ENCODE results near the gene DCAF12L2. TPM values are rescaled to one million over a fixed set of nuclear protein-coding genes. Genes with fewer than 3 reads are reported as not detected.
"Not testable (repeated sequence)": the region's sequence is repeated elsewhere in the genome, so short reads cannot be mapped to it uniquely, and the experiment has no call there.

The DCAF12L2 gene
- 0.11 TPM for total RNA-seq
- long read RNA-seq = 0 reads

DNA sequence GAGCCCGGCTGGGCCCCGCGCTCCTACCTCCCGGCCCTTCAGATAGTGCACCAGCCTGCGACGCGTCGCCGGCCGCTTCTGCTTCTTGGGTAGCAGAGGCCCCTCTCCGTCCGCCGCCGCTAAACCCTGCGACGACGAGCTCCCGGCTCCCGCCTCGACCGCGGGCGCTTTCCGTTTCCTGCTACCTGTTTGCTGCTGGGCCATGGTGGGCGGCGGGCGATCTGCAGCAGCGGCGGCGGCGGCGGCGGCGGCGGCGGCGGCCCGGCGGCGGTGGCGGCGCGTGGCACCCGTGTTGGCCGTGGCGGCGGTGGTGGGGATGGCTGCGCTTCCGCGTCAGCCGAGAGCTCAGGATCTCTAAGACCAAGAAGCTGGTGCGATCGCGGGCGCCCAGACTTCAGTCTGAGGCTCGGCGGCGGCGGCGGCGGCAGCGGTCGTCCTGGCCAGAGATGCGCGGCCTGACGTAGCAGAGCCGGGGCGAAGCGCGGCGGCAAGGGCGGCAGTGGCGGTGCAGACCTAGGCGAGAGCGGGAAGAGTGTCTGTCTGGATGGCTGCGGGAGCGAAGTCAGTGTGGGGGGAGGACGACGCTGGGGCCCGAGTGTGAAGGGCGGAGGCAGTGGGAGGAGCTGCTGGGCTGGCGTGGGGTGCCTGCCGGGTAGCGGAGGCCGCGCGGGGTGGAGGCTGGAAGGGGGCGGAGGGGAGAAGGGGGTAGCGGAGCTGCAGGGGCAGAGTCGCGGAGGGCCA lies at the start of gene DCAF12L2:
DCAF12L2 (minus strand) TSS at position 569 of the 741 bp plus-strand sequence; CDS start at position 204, 365 bp downstream.
- H3K27ac ChIP-seq (replicated peaks) = no peak within 1 kb of the TSS
- intact Hi-C loops (cut with micrococcal nuclease) = no loop called here
- DNase-seq = peak; percentile 13

DNA sequence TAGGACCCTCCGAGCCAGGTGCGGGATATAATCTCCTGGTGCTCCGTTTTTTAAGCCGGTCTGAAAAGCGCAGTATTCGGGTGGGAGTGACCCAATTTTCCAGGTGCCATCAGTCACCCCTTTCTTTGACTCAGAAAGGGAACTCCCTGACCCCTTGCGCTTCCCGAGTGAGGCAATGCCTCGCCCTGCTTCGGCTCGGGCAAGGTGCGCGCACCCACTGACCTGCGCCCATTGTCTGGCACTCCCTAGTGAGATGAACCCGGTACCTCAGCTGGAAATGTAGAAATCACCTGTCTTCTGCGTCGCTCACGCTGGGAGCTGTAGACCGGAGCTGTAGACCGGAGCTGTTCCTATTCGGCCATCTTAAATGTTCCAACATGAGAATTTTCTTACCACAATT lies 24.8 kb upstream of the DCAF12L2 start:
- DNase-seq; H3K4me3 ChIP-seq; H3K36me3 ChIP-seq; H3K27me3 ChIP-seq (ENCODE audit: low read depth); H3K4me1 ChIP-seq; H3K9me3 ChIP-seq (replicated peaks); H3K27ac ChIP-seq (replicated peaks); intact Hi-C loops (cut with micrococcal nuclease): not testable (repeated sequence)

More for the DNA sequence above, at the start of gene DCAF12L2:
- no peaks in the 10 kb centered on the region for H3K36me3 ChIP-seq
- no peaks in the 10 kb centered on the region for H3K9me3 ChIP-seq (replicated peaks)
- TF ChIP-seq, protein P1, sequence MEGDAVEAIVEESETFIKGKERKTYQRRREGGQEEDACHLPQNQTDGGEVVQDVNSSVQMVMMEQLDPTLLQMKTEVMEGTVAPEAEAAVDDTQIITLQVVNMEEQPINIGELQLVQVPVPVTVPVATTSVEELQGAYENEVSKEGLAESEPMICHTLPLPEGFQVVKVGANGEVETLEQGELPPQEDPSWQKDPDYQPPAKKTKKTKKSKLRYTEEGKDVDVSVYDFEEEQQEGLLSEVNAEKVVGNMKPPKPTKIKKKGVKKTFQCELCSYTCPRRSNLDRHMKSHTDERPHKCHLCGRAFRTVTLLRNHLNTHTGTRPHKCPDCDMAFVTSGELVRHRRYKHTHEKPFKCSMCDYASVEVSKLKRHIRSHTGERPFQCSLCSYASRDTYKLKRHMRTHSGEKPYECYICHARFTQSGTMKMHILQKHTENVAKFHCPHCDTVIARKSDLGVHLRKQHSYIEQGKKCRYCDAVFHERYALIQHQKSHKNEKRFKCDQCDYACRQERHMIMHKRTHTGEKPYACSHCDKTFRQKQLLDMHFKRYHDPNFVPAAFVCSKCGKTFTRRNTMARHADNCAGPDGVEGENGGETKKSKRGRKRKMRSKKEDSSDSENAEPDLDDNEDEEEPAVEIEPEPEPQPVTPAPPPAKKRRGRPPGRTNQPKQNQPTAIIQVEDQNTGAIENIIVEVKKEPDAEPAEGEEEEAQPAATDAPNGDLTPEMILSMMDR (IDR thresholded peaks at IDR 0.05; ENCODE audit: borderline replicate concordance) = no peak
- peaks cover 17% of the 10 kb centered on the region for H3K27me3 ChIP-seq (ENCODE audit: low read depth)
- H3K4me3 ChIP-seq = peak within 1 kb of the TSS; percentile 56
- no peaks in the 10 kb centered on the region for H3K4me1 ChIP-seq

DNA sequence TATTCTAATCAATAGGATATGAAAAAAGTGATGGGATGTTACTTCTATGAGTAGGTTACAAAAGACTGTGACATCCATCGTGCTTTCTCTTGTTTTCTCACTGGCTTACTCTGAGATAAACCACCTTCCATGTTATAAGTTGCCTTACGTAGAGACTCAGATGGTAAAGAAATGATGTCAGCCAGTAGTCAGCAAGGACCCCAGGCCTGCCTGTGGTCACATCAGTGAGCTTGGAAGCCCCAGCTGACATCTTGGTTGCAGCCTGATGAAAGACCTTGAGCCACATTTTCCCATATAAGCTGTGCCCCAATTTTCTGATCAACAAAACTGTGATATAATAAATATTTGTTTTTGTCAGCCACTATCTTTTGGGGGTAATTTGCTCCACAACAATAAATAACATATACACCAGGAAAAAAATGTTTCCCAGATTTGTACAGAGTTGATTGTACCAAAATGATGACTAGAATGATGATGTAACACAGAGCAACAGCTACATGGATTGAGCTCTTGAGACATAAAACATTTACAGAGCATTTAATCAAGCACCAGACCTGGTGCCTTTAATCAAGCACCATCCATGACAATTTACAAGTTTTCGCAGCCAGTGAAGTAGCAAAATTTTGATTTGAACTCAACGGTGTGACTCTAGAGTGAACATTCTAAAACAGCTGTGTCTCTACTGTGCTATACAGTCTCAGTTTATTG lies 11.2 kb upstream of the DCAF12L2 start:
- H3K9me3 ChIP-seq (replicated peaks) = no peaks in the 10 kb centered on the region
- no peaks in the 10 kb centered on the region for H3K27me3 ChIP-seq (ENCODE audit: low read depth)
- H3K4me3 ChIP-seq = no peak overlapping the region
- TF ChIP-seq, protein P1 (IDR thresholded peaks at IDR 0.05; ENCODE audit: borderline replicate concordance) = no peak
- H3K27ac ChIP-seq (replicated peaks) = no peak overlapping the region
- DNase-seq = no peak
- no peaks in the 10 kb centered on the region for H3K36me3 ChIP-seq
- H3K4me1 ChIP-seq = no peaks in the 10 kb centered on the region
- intact Hi-C loops (cut with micrococcal nuclease) = no loop called here

DNA sequence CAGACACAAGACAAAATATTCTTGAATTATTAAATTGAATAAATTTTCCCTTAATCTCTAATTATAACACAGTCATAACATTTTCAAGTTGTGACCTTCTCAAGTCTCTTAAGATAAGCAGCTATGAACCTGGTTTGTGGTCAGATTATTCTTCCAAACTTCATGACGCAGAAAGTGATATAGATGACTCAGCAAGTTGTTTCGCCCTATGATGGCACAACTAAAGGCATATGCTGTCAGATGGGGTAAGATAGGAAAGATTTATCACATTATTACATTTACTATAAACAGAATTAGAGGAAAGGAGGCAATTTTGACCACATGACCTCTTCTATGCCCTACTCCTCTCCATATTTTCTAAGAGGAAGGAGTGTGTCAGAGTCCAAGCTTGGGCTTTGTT lies 4.6 kb upstream of the DCAF12L2 start:
- Histone ChIP-seq H3K36me3 (no peaks in the 10 kb centered on the region), H3K4me3 (no peak overlapping the region), H3K4me1 (no peaks in the 10 kb centered on the region), H3K27me3 (ENCODE audit: low read depth) (peaks cover 12% of the 10 kb centered on the region), H3K9me3 (replicated peaks) (no peaks in the 10 kb centered on the region), H3K27ac (replicated peaks) (no peak overlapping the region)
- no peak for DNase-seq
- TF ChIP-seq, protein P1 (IDR thresholded peaks at IDR 0.05; ENCODE audit: borderline replicate concordance) = no peak
- intact Hi-C loops (cut with micrococcal nuclease) = no loop called here

DNA sequence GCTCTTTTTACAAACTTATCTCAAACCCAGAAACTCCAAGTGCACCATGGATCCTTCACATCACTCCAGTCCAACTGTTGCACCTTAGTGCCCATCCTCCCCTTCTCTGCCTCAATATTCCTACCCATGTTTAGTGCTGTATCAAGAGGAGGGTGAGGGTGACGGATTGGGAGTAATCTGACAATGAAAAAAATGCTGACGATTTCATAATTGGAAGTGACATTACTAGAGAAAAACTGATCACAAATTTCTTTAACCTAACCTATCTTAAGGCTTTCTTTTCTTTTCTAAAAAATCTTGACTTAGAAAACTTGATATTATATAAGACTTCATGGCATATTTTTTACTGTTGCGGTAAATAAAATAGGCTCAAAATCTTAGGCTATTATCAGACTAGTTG lies 1.5 kb upstream of the DCAF12L2 start:
- Histone ChIP-seq H3K9me3 (replicated peaks) (no peaks in the 10 kb centered on the region), H3K36me3 (no peaks in the 10 kb centered on the region), H3K4me3 (no peak overlapping the region), H3K27me3 (ENCODE audit: low read depth) (peaks cover 17% of the 10 kb centered on the region), H3K27ac (replicated peaks) (no peak overlapping the region), H3K4me1 (no peaks in the 10 kb centered on the region)
- intact Hi-C loops (cut with micrococcal nuclease) = no loop called here
- DNase-seq = no peak
- TF ChIP-seq, protein P1 (IDR thresholded peaks at IDR 0.05; ENCODE audit: borderline replicate concordance) = no peak

DNA sequence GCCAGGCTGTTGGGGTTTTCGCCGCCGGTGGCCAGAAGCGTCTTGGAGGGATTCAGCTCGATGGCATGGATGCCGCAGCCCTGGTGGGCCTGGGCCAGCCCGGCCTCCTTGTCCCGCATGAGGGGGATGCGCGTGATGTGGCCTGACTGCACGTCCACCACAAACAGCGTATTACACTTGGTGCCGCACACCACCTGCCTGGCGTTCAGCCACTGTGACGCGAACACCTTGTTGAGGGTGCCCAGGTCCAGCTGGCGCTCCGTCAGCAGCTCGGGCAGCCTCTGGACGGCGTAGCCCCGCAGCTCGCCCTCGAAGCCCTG lies 728 bp downstream of the DCAF12L2 start:
- no peak for DNase-seq
- Histone ChIP-seq H3K36me3 (no peaks in the 10 kb centered on the region), H3K27ac (replicated peaks) (no peak overlapping the region), H3K4me1 (no peaks in the 10 kb centered on the region), H3K4me3 (peak overlapping the region; percentile 56), H3K27me3 (ENCODE audit: low read depth) (peaks cover 17% of the 10 kb centered on the region), H3K9me3 (replicated peaks) (no peaks in the 10 kb centered on the region)
- TF ChIP-seq, protein P1 (IDR thresholded peaks at IDR 0.05; ENCODE audit: borderline replicate concordance) = no peak
- intact Hi-C loops (cut with micrococcal nuclease) = no loop called here

All from left ventricle myocardium inferior (tissue), 1 donor.